HEK293 (cell line): ENCODE measurements around the gene TMEM212.

Experiments used
- CTCF ChIA-PET: fragments of 350-600 bp; formaldehyde crosslinking; extraction: SDS; loops from one replicate; lab custom pipeline; 2021; ENCODE audit warnings: antibody characterized with exemption; lab: Yijun Ruan, JAX
- POLR2A ChIA-PET: fragments of 300-600 bp; formaldehyde crosslinking; extraction: SDS; loops from one replicate; lab custom pipeline; 2020; ENCODE audit warnings: antibody characterized with exemption, inconsistent platforms; lab: Yijun Ruan, JAX
- H3K27ac ChIP-seq: fragments of 200-500 bp; sonication (Bioruptor generic); 2 replicates; pipeline ENCODE4 v1.5.1; 2014; ENCODE audit warnings: low read depth, low read length, control low read depth, inconsistent platforms; ENCODE audit errors: extremely low read depth
- H3K36me3 ChIP-seq, 2 experiments: fragments of 200-500 bp in 1 of 2; sonication (Bioruptor generic) in 1 of 2; 1 replicate in 1 of 2; 2 replicates in 1 of 2; pipeline ENCODE4 v1.5.1; 2014 to 2017; ENCODE audit warnings: inconsistent platforms in 2 of 2, low read length in 2 of 2; ENCODE audit not compliant: control insufficient read depth in 2 of 2, insufficient read depth in 1 of 2
- H3K4me1 ChIP-seq: fragments of 200-500 bp; sonication (Bioruptor generic); 2 replicates; pipeline ENCODE4 v1.5.1; 2014; ENCODE audit warnings: mild to moderate bottlenecking, low read length, inconsistent platforms; ENCODE audit not compliant: control insufficient read depth, insufficient read depth
- H3K4me3 ChIP-seq: 2 replicates; pipeline ENCODE4 v1.5.1; 2011; ENCODE audit warnings: low read depth, mild to moderate bottlenecking, control low read depth, low read length, moderate library complexity
- H3K9me3 ChIP-seq: fragments of 200-500 bp; sonication (Bioruptor generic); 2 replicates; pipeline ENCODE4 v1.5.1; 2014; ENCODE audit warnings: low read depth, low read length, inconsistent platforms; ENCODE audit not compliant: control insufficient read depth, insufficient read depth
- OVOL3 ChIP-seq: fragments of 450-650 bp; formaldehyde crosslinking; IDR thresholded peaks from 2 replicates; pipeline ENCODE4 v1.5.1; 2016; ENCODE audit warnings: missing biosample characterization, missing genetic modification characterization
- PRDM1 ChIP-seq: fragments of 450-650 bp; formaldehyde crosslinking; IDR thresholded peaks from 2 replicates; pipeline ENCODE4; 2016; ENCODE audit warnings: missing biosample characterization, missing genetic modification characterization
- SP7 ChIP-seq: fragments of 450-650 bp; formaldehyde crosslinking; IDR thresholded peaks from 2 replicates; pipeline ENCODE4 v1.5.1; 2016; ENCODE audit warnings: missing biosample characterization, missing genetic modification characterization
- YY1 ChIP-seq: fragments of 450-650 bp; formaldehyde crosslinking; IDR thresholded peaks from 2 replicates; pipeline ENCODE4 v1.5.1; 2018; ENCODE audit warnings: missing biosample characterization, missing genetic modification characterization
- ZNF121 ChIP-seq: fragments of 450-650 bp; formaldehyde crosslinking; IDR thresholded peaks from 2 replicates; pipeline ENCODE4 v1.5.1; 2016; ENCODE audit warnings: missing biosample characterization, missing genetic modification characterization
- ZNF138 ChIP-seq: fragments of 450-650 bp; formaldehyde crosslinking; IDR thresholded peaks from 2 replicates; pipeline ENCODE4 v1.5.1; 2016; ENCODE audit warnings: missing biosample characterization, missing genetic modification characterization, borderline replicate concordance
- ZNF175 ChIP-seq: fragments of 450-650 bp; formaldehyde crosslinking; IDR thresholded peaks from 2 replicates; pipeline ENCODE4 v1.5.1; 2016; ENCODE audit warnings: missing biosample characterization, missing genetic modification characterization
- ZNF184 ChIP-seq: fragments of 450-650 bp; IDR thresholded peaks from 2 replicates; pipeline ENCODE4 v1.5.1; 2018; ENCODE audit warnings: missing biosample characterization, mild to moderate bottlenecking, missing genetic modification characterization
- ZNF202 ChIP-seq: fragments of 450-650 bp; formaldehyde crosslinking; IDR thresholded peaks from 2 replicates; pipeline ENCODE4 v1.5.1; 2016; ENCODE audit warnings: missing biosample characterization, missing genetic modification characterization, borderline replicate concordance
- ZNF23 ChIP-seq: fragments of 450-650 bp; formaldehyde crosslinking; IDR thresholded peaks from 2 replicates; pipeline ENCODE4 v1.5.1; 2016; ENCODE audit warnings: missing biosample characterization, missing genetic modification characterization, borderline replicate concordance
- ZNF561 ChIP-seq: fragments of 450-650 bp; IDR thresholded peaks from 2 replicates; pipeline ENCODE4 v1.5.1; 2018; ENCODE audit warnings: missing biosample characterization, missing genetic modification characterization, borderline replicate concordance
- ZSCAN23 ChIP-seq: fragments of 450-650 bp; formaldehyde crosslinking; IDR thresholded peaks from 2 replicates; pipeline ENCODE4 v1.5.1; 2016; ENCODE audit warnings: missing biosample characterization, missing genetic modification characterization
- TF ChIP-seq, protein P1 (sequence below): fragments of 450-650 bp; formaldehyde crosslinking; IDR thresholded peaks from 2 replicates; pipeline ENCODE4 v1.5.1; 2017; ENCODE audit warnings: missing biosample characterization, missing genetic modification characterization
- TF ChIP-seq, protein P2 (sequence below): fragments of 450-650 bp; formaldehyde crosslinking; IDR thresholded peaks from 2 replicates; pipeline ENCODE4 v1.5.1; 2016; ENCODE audit warnings: missing biosample characterization, missing genetic modification characterization
- TF ChIP-seq, protein P3 (sequence below): fragments of 450-650 bp; formaldehyde crosslinking; IDR thresholded peaks from 2 replicates; pipeline ENCODE4 v1.5.1; 2016; ENCODE audit warnings: missing biosample characterization, missing genetic modification characterization
- TF ChIP-seq, protein P4 (sequence below): fragments of 450-650 bp; formaldehyde crosslinking; IDR thresholded peaks from 2 replicates; pipeline ENCODE4 v1.5.1; 2016; ENCODE audit warnings: missing biosample characterization, missing genetic modification characterization, borderline replicate concordance
- TF ChIP-seq, protein P5 (sequence below): sonication (generic); formaldehyde crosslinking; IDR thresholded peaks from 2 replicates; pipeline ENCODE4 v1.8.1; 2022; ENCODE audit warnings: mild to moderate bottlenecking, moderate library complexity, missing genetic modification reagents

The TMEM212 gene

DNA sequence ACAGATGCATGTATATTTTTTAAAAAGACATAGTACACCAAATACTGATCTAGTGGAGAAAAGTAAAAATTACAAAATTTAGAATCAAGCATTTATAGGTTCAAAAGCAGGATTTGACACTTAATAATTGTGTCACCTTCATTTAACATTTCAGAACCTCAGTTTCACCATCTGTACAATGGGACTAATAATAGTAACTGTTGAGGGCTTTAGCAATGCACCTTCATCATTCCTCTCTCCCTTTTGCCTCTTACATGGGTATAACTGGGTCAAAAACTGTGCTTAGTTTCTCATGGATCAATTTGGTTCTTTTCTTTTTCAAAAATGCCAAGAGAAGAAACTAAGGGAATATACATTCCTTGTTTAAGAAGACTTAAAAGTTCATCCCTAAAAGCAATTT is 5.5 kb upstream of the TMEM212 start:
- H3K27ac ChIP-seq, result no peak overlapping the region
- no peak overlapping the region for H3K4me3 ChIP-seq
- ChIA-PET CTCF (no interaction called here), POLR2A (no interaction called here)
- H3K4me1 ChIP-seq, result no peaks in the 10 kb centered on the region
- TF ChIP-seq ZNF202 (tag by site-specific recombination), result no peak
- no peak for TF ChIP-seq OVOL3 (tag by site-specific recombination)
- TF ChIP-seq, protein P1, sequence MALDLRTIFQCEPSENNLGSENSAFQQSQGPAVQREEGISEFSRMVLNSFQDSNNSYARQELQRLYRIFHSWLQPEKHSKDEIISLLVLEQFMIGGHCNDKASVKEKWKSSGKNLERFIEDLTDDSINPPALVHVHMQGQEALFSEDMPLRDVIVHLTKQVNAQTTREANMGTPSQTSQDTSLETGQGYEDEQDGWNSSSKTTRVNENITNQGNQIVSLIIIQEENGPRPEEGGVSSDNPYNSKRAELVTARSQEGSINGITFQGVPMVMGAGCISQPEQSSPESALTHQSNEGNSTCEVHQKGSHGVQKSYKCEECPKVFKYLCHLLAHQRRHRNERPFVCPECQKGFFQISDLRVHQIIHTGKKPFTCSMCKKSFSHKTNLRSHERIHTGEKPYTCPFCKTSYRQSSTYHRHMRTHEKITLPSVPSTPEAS (tag by site-specific recombination), result no peak
- TF ChIP-seq PRDM1 (tag by site-specific recombination), result no peak
- no peak for TF ChIP-seq YY1 (tag by site-specific recombination)
- TF ChIP-seq ZNF23 (tag by site-specific recombination), result no peak
- TF ChIP-seq, protein P2, sequence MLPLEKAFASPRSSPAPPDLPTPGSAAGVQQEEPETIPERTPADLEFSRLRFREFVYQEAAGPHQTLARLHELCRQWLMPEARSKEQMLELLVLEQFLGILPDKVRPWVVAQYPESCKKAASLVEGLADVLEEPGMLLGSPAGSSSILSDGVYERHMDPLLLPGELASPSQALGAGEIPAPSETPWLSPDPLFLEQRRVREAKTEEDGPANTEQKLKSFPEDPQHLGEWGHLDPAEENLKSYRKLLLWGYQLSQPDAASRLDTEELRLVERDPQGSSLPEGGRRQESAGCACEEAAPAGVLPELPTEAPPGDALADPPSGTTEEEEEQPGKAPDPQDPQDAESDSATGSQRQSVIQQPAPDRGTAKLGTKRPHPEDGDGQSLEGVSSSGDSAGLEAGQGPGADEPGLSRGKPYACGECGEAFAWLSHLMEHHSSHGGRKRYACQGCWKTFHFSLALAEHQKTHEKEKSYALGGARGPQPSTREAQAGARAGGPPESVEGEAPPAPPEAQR (tag by site-specific recombination), result no peak
- no peak for TF ChIP-seq ZSCAN23 (tag by site-specific recombination)
- no peak for TF ChIP-seq ZNF121 (tag by site-specific recombination)
- TF ChIP-seq ZNF561, result no peak
- TF ChIP-seq ZNF138, result no peak
- TF ChIP-seq, protein P3, sequence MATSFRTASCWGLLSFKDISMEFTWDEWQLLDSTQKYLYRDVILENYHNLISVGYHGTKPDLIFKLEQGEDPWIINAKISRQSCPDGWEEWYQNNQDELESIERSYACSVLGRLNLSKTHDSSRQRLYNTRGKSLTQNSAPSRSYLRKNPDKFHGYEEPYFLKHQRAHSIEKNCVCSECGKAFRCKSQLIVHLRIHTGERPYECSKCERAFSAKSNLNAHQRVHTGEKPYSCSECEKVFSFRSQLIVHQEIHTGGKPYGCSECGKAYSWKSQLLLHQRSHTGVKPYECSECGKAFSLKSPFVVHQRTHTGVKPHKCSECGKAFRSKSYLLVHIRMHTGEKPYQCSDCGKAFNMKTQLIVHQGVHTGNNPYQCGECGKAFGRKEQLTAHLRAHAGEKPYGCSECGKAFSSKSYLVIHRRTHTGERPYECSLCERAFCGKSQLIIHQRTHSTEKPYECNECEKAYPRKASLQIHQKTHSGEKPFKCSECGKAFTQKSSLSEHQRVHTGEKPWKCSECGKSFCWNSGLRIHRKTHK (tag by site-specific recombination), result no peak
- TF ChIP-seq ZNF175, result no peak
- TF ChIP-seq, protein P4, sequence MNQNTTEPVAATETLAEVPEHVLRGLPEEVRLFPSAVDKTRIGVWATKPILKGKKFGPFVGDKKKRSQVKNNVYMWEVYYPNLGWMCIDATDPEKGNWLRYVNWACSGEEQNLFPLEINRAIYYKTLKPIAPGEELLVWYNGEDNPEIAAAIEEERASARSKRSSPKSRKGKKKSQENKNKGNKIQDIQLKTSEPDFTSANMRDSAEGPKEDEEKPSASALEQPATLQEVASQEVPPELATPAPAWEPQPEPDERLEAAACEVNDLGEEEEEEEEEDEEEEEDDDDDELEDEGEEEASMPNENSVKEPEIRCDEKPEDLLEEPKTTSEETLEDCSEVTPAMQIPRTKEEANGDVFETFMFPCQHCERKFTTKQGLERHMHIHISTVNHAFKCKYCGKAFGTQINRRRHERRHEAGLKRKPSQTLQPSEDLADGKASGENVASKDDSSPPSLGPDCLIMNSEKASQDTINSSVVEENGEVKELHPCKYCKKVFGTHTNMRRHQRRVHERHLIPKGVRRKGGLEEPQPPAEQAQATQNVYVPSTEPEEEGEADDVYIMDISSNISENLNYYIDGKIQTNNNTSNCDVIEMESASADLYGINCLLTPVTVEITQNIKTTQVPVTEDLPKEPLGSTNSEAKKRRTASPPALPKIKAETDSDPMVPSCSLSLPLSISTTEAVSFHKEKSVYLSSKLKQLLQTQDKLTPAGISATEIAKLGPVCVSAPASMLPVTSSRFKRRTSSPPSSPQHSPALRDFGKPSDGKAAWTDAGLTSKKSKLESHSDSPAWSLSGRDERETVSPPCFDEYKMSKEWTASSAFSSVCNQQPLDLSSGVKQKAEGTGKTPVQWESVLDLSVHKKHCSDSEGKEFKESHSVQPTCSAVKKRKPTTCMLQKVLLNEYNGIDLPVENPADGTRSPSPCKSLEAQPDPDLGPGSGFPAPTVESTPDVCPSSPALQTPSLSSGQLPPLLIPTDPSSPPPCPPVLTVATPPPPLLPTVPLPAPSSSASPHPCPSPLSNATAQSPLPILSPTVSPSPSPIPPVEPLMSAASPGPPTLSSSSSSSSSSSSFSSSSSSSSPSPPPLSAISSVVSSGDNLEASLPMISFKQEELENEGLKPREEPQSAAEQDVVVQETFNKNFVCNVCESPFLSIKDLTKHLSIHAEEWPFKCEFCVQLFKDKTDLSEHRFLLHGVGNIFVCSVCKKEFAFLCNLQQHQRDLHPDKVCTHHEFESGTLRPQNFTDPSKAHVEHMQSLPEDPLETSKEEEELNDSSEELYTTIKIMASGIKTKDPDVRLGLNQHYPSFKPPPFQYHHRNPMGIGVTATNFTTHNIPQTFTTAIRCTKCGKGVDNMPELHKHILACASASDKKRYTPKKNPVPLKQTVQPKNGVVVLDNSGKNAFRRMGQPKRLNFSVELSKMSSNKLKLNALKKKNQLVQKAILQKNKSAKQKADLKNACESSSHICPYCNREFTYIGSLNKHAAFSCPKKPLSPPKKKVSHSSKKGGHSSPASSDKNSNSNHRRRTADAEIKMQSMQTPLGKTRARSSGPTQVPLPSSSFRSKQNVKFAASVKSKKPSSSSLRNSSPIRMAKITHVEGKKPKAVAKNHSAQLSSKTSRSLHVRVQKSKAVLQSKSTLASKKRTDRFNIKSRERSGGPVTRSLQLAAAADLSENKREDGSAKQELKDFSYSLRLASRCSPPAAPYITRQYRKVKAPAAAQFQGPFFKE (tag by site-specific recombination), result no peak
- TF ChIP-seq ZNF184, result no peak
- TF ChIP-seq, protein P5, sequence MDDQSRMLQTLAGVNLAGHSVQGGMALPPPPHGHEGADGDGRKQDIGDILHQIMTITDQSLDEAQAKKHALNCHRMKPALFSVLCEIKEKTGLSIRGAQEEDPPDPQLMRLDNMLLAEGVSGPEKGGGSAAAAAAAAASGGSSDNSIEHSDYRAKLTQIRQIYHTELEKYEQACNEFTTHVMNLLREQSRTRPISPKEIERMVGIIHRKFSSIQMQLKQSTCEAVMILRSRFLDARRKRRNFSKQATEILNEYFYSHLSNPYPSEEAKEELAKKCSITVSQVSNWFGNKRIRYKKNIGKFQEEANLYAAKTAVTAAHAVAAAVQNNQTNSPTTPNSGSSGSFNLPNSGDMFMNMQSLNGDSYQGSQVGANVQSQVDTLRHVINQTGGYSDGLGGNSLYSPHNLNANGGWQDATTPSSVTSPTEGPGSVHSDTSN (CRISPR knock-in tag), result no peak
- TF ChIP-seq SP7, result no peak
- no peaks in the 10 kb centered on the region for H3K36me3 ChIP-seq
- no peaks in the 10 kb centered on the region for H3K9me3 ChIP-seq
